Measurements from ENCODE around the gene CMC1. TPM values are rescaled to one million over a fixed set of nuclear protein-coding genes. Genes with fewer than 3 reads are reported as not detected.

CMC1 gene
- total RNA-seq, 4 donors from 2014 or later, result 7.0 to 39.6 (median 16.1) TPM

DNA sequence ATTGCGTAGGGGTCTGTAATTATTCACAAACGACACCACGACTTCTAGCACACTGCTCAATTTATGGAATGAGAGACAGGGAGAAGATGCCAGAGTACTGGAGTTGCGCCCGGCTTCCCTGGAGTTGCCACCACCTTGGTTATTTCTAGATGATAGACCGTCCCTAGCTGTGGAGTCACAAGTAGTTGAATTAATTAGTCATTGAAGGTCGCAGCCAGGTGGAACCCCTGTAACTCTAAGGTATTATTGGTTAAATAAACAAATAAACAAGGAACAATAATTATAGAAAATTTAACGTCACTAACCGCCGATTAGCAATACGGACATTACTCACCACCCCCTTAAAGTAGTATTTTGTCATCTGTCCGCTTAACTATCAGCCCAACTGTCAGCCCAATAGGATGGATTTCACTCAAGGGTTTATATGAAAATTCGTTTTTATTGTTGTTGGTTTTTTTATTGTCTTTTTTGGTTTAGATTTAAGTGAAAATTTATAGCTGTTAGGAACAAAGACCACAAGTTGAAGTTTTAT is 108.1 kb downstream of the CMC1 start:
- Histone ChIP-seq H3K4me1 (peaks cover 0 to 30% (median 0%) of the 10 kb centered on the region in 4 donors), H3K27me3 (no peaks in the 10 kb centered on the region), H3K4me3 (peak overlapping the region; percentile 71 to 90 (median 78)), H3K9me3 (no peaks in the 10 kb centered on the region), H3K36me3 (no peaks in the 10 kb centered on the region), H3K27ac (peak overlapping the region; percentile 93 to 96 (median 95))
- TF ChIP-seq POLR2A (IDR thresholded peaks at IDR 0.05), result no peak
- no peak for DNase-seq

Other genes with a start within 250 kb of the CMC1 start
- not detected for gene ZCWPW2, start 107.1 kb downstream of the CMC1 start, total RNA-seq
- 100 to 1,000 TPM in 1 of 4 donors, 10 to 100 TPM in 3; 37.8 to 139 (median 49.4) TPM for gene AZI2, start 107.2 kb downstream of the CMC1 start, total RNA-seq

Data from Peyer's patch (tissue), 4 donors.